ENCODE data around the gene SLC34A1.

Gene SLC34A1

GRCh38 chr5:177389241-177390169, 5.3 kb downstream of the SLC34A1 start:
- DNase-seq, result peak; percentile 55 to 56

GRCh38 chr5:177390363-177391300, 6.4 kb downstream of the SLC34A1 start:
- peak; percentile 78 to 87 for DNase-seq

- DNase-seq, result no peak
Observed at GRCh38 chr5:177392765-177393164, 8.5 kb downstream of the SLC34A1 start.

GRCh38 chr5:177393206-177393765, 9.1 kb downstream of the SLC34A1 start:
- DNase-seq, result no peak

GRCh38 chr5:177393990-177394389, 9.8 kb downstream of the SLC34A1 start:
- DNase-seq, result no peak

- DNase-seq, result no peak
Observed at GRCh38 chr5:177396078-177396477, 11.8 kb downstream of the SLC34A1 start.

- DNase-seq, result no peak
Observed at GRCh38 chr5:177396807-177397206, 12.6 kb downstream of the SLC34A1 start.

GRCh38 chr5:177397875-177398390, 13.7 kb downstream of the SLC34A1 start:
- no peak for DNase-seq

GRCh38 chr5:177399997-177400868, 16.0 kb downstream of the SLC34A1 start, which contains the start of gene PFN3:
Gene PFN3 (minus strand): TSS chr5:177400661. CDS start chr5:177400576, 85 bp downstream.
- DNase-seq, result no peak

GRCh38 chr5:177402271-177403043, 18.2 kb downstream of the SLC34A1 start:
- peak; percentile 70 to 71 for DNase-seq

GRCh38 chr5:177403102-177403791, 19.0 kb downstream of the SLC34A1 start:
- peak; percentile 38 to 51 for DNase-seq

- DNase-seq, result peak; percentile 83 to 87
Observed at GRCh38 chr5:177403792-177404640, 19.8 kb downstream of the SLC34A1 start.

GRCh38 chr5:177404641-177405179, 20.5 kb downstream of the SLC34A1 start:
- no peak for DNase-seq

GRCh38 chr5:177405312-177405711, 21.1 kb downstream of the SLC34A1 start:
- DNase-seq, result no peak

GRCh38 chr5:177405805-177406204, 21.6 kb downstream of the SLC34A1 start:
- DNase-seq, result no peak

- DNase-seq, result no peak
Observed at GRCh38 chr5:177409043-177409801, 25.0 kb downstream of the SLC34A1 start, which contains the start of gene F12. Gene F12 (minus strand): TSS chr5:177409564. CDS start chr5:177409527, 37 bp downstream.

GRCh38 chr5:177410575-177410974, 26.3 kb downstream of the SLC34A1 start:
- no peak for DNase-seq
